B cell (primary cell): Measurements from ENCODE around the gene GRAMD2B. TPM values are rescaled to one million over a fixed set of nuclear protein-coding genes. Genes with fewer than 3 reads are reported as not detected.

ENCODE experiments used
- ATAC-seq: fragments of 200-7000 bp; cut with Tn5 transposase; one replicate; pipeline ENCODE4 v1.10.0; 2021; ENCODE audit warnings: low read depth, mild to moderate bottlenecking, moderate number of reproducible peaks, moderate library complexity
- CTCF ChIA-PET: fragments of 350-600 bp; sonication (Branson Sonifier 250); formaldehyde crosslinking; loops from one replicate; lab custom pipeline; 2021; ENCODE audit warnings: antibody characterized with exemption, inconsistent platforms; lab: Charles Lee
- POLR2A ChIA-PET: fragments of 350-600 bp; sonication (Branson Sonifier 250); formaldehyde crosslinking; loops from one replicate; lab custom pipeline; 2021; ENCODE audit warnings: antibody characterized with exemption; lab: Charles Lee
- DNase-seq: peaks from one replicate; pipeline ENCODE4 v3.0.0; 2013
- H2AFZ ChIP-seq: 2 replicates; pipeline ENCODE4 v1.6.1; 2012; ENCODE audit warnings: mild to moderate bottlenecking, low read depth, low read length; ENCODE audit not compliant: insufficient read depth, poor library complexity, severe bottlenecking
- H3K27ac ChIP-seq, 2 donors: 1 replicate in 1 of 2; 2 replicates in 1 of 2; pipeline ENCODE4 v1.5.1; 2012 to 2013; ENCODE audit warnings: low read length in 2 of 2, mild to moderate bottlenecking in 2 of 2, moderate library complexity in 1 of 2
- H3K27me3 ChIP-seq, 4 experiments: fragments of 200-600 bp in 1 of 4; sonication (generic) in 1 of 4; replicated peaks in 1 of 4; 1 replicate in 2 of 4; 2 replicates in 2 of 4; pipeline versions ENCODE4 v1.6.1 to v1.7.0; 2013 to 2016; ENCODE audit warnings: low read length in 3 of 4, mild to moderate bottlenecking in 2 of 4, mixed read lengths in 1 of 4, moderate library complexity in 1 of 4; ENCODE audit not compliant: insufficient read depth in 4 of 4, control insufficient read depth in 3 of 4; ENCODE audit errors: control extremely low read depth in 1 of 4
- H3K36me3 ChIP-seq, 2 experiments: replicated peaks in 1 of 2; 1 replicate in 1 of 2; 2 replicates in 1 of 2; pipeline versions ENCODE4 v1.6.1 to v1.7.1; 2013; ENCODE audit warnings: low read length in 1 of 2; ENCODE audit not compliant: insufficient read depth in 2 of 2, control insufficient read depth in 1 of 2; ENCODE audit errors: control extremely low read depth in 1 of 2, extremely low read depth in 1 of 2
- H3K4me1 ChIP-seq, 2 donors: fragments of 200-600 bp in 1 of 2; sonication (generic) in 1 of 2; 1 replicate in 1 of 2; 2 replicates in 1 of 2; pipeline versions ENCODE4 v1.5.1 to v1.6.1; 2013 to 2017; ENCODE audit warnings: low read length in 2 of 2; ENCODE audit not compliant: control insufficient read depth in 2 of 2, insufficient read depth in 2 of 2
- H3K4me2 ChIP-seq: replicated peaks from 2 replicates; pipeline ENCODE3; 2012; ENCODE audit warnings: mild to moderate bottlenecking, low read depth, low read length; ENCODE audit not compliant: poor library complexity, severe bottlenecking
- H3K4me3 ChIP-seq, 5 experiments: fragments of 200-600 bp in 1 of 5; sonication (generic) in 1 of 5; 1 replicate in 3 of 5; 2 replicates in 2 of 5; pipeline versions ENCODE4 v1.5.1 to v1.7.0; 2011 to 2016; ENCODE audit warnings: low read length in 4 of 5, mild to moderate bottlenecking in 4 of 5, low read depth in 2 of 5, control low read depth in 1 of 5, moderate library complexity in 1 of 5; ENCODE audit not compliant: insufficient read depth in 1 of 5; ENCODE audit errors: control extremely low read depth in 1 of 5, extremely low read depth in 1 of 5
- H3K79me2 ChIP-seq: fragments of 200-600 bp; sonication (generic); one replicate; pipeline ENCODE4 v1.6.0; 2016; ENCODE audit warnings: low read length; ENCODE audit not compliant: control insufficient read depth, insufficient read depth
- H3K9ac ChIP-seq: fragments of 200-600 bp; sonication (generic); 2 replicates; pipeline ENCODE4 v1.6.1; 2017; ENCODE audit warnings: mild to moderate bottlenecking, low read length, moderate library complexity
- H3K9me3 ChIP-seq, 3 donors: one replicate each; pipeline versions ENCODE4 v1.6.1 to v1.7.1; 2013; ENCODE audit warnings: low read length in 2 of 3; ENCODE audit not compliant: control insufficient read depth in 2 of 3, insufficient read depth in 1 of 3; ENCODE audit errors: control extremely low read depth in 1 of 3
- H4K20me1 ChIP-seq: 2 replicates; pipeline ENCODE4 v1.6.0; 2012; ENCODE audit warnings: mild to moderate bottlenecking, low read length; ENCODE audit not compliant: insufficient read depth, control insufficient read depth, poor library complexity, severe bottlenecking
- H3K27ac Mint-ChIP-seq: one replicate; pipeline ENCODE4 v1.8.0; 2021; ENCODE audit warnings: mixed read lengths
- H3K27me3 Mint-ChIP-seq: one replicate; pipeline ENCODE4 v1.8.0; 2021; ENCODE audit warnings: mixed read lengths
- H3K4me1 Mint-ChIP-seq: one replicate; pipeline ENCODE4 v1.8.0; 2021; ENCODE audit warnings: mixed read lengths
- H3K4me3 Mint-ChIP-seq: one replicate; pipeline ENCODE4 v1.8.0; 2021; ENCODE audit warnings: mixed read lengths
- H3K9me3 Mint-ChIP-seq: one replicate; pipeline ENCODE4 v1.8.0; 2022; ENCODE audit warnings: mixed read lengths; ENCODE audit not compliant: insufficient read depth
- EZH2 ChIP-seq: IDR thresholded peaks from 2 replicates; pipeline ENCODE4 v1.6.1; 2012; ENCODE audit warnings: borderline replicate concordance, low read depth, mild to moderate bottlenecking, moderate library complexity, low read length; ENCODE audit not compliant: insufficient read depth, poor library complexity, severe bottlenecking
- whole genome bisulfite sequencing: methylation state at CpG from one replicate; pipeline ENCODE4 v1.1.5; 2013; ENCODE audit warnings: missing lambda C conversion rate; ENCODE audit not compliant: insufficient coverage; 5-methylcytosine and 5-hydroxymethylcytosine counted together
- intact Hi-C: fragments of 100-400 bp; cut with micrococcal nuclease; formaldehyde crosslinking; loops from one replicate; pipeline ENCODE4 v1.10.0; 2022
- polyA plus RNA-seq: library from polyadenylated mRNA; depleted of rRNA; stranded (reverse); fragments of >200 nt; gene quantifications from 2 replicates; pipeline ENCODE4 v1.2.3, GENCODE V29; 2012
- total RNA-seq, 2 donors: library from RNA; stranded (reverse); fragments of 120-200 nt in 1 of 2; gene quantifications; 1 replicate in 1 of 2; 2 replicates in 1 of 2; pipeline versions ENCODE4 v1.2.3 to v1.2.4, GENCODE V29; 2013 to 2022
- TF ChIP-seq, protein P1 (sequence below): fragments of 200-600 bp; IDR thresholded peaks from one replicate; pipeline ENCODE4 v1.8.0; 2022; ENCODE audit warnings: antibody characterized with exemption, mild to moderate bottlenecking

Gene GRAMD2B
- total and polyA plus RNA-seq, 2 donors (not counting 1 experiment from before 2014, with no cell fraction given) = 0.86 to 3.6 TPM

DNA sequence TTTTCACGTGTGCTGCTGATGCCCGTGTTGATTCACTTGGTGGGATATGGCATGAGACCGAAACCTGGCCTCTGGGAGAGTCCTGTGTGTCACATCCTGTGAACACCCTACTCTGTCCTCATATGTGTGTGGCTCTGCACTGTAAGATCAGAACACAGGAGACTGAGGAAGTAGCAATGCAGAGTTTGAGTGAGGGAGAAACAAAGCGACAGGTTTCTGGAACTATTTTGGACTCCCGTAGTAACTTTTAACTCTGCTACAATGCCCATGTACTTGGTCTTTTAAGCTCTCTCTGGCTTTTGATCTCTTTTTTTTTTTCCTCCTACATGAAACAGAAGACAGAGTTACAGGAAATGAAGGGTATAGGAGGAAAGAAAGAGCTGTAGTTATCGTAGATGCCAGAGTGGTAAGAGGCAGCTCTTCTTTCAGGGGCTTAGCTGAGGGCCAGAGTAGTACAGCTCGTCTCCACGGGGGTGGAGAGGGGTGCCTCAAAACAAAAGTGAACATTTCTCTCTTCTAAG is 26.6 kb downstream of the GRAMD2B start:
- Histone ChIP-seq H3K9ac (peak overlapping the region; percentile 59), H3K9me3 (no peaks in the 10 kb centered on the region), H4K20me1 (no peaks in the 10 kb centered on the region), H3K4me2 (peak overlapping the region; percentile 61), H3K4me3 (peak overlapping the region in 2 of 5 experiments; percentile 12 to 28), H3K4me1 (peaks cover 5 to 7% of the 10 kb centered on the region in 2 donors), H3K27me3 (no peaks in the 10 kb centered on the region), H3K27ac (peak overlapping the region in 1 of 2 donors; percentile 67), H2AFZ (peak overlapping the region; percentile 76), H3K36me3 (no peaks in the 10 kb centered on the region), H3K79me2 (no peaks in the 10 kb centered on the region)
- 40% methylated on average over 5 of the region's 8 CpGs for whole genome bisulfite sequencing
- H3K27ac Mint-ChIP-seq = peak overlapping the region; percentile 42
- TF ChIP-seq EZH2 = no peak
- TF ChIP-seq, protein P1, sequence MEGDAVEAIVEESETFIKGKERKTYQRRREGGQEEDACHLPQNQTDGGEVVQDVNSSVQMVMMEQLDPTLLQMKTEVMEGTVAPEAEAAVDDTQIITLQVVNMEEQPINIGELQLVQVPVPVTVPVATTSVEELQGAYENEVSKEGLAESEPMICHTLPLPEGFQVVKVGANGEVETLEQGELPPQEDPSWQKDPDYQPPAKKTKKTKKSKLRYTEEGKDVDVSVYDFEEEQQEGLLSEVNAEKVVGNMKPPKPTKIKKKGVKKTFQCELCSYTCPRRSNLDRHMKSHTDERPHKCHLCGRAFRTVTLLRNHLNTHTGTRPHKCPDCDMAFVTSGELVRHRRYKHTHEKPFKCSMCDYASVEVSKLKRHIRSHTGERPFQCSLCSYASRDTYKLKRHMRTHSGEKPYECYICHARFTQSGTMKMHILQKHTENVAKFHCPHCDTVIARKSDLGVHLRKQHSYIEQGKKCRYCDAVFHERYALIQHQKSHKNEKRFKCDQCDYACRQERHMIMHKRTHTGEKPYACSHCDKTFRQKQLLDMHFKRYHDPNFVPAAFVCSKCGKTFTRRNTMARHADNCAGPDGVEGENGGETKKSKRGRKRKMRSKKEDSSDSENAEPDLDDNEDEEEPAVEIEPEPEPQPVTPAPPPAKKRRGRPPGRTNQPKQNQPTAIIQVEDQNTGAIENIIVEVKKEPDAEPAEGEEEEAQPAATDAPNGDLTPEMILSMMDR = no peak
- DNase-seq (peak; percentile 28), ATAC-seq (peak; percentile 43)
- no peaks in the 10 kb centered on the region for H3K27me3 Mint-ChIP-seq
- POLR2A ChIA-PET = no interaction called here
- H3K4me1 Mint-ChIP-seq = peaks cover 12% of the 10 kb centered on the region
- H3K9me3 Mint-ChIP-seq = no peaks in the 10 kb centered on the region
- intact Hi-C loops = no loop called here
- H3K4me3 Mint-ChIP-seq = peak overlapping the region; percentile 79
- CTCF ChIA-PET = no interaction called here

DNA sequence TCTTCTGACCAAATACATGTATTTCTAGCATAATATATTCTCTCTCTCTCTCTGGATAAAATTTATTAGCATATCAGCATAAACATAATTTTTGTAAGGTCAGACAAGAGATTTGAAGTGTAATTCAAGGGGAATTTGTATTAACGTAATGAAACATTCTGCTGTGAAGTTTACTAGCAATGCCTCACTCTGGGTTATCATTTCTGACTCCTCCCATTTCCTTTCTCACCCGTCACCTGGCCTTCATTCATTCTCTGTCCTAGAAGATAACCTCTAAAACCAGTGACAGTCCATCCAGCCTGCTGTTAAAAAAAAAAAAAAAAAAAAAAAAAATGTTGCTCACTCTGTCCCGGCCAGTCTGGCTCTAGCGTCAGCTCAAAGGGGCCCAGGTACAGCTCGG is 27.1 kb downstream of the GRAMD2B start:
- H3K4me1 ChIP-seq = peaks cover 5 to 7% of the 10 kb centered on the region in 2 donors
- peak overlapping the region in 1 of 2 donors; percentile 67 for H3K27ac ChIP-seq
- WGBS = 100% methylated on average over 3 of the region's 5 CpGs
- H3K79me2 ChIP-seq = no peaks in the 10 kb centered on the region
- intact Hi-C loops = no loop called here
- peaks cover 12% of the 10 kb centered on the region for H3K4me1 Mint-ChIP-seq
- H3K4me2 ChIP-seq = peak overlapping the region; percentile 61
- no peaks in the 10 kb centered on the region for H3K9me3 Mint-ChIP-seq
- ChIA-PET POLR2A (no interaction called here), CTCF (no interaction called here)
- no peak overlapping the region for H3K27ac Mint-ChIP-seq
- ATAC-seq (no peak), DNase-seq (peak; percentile 4)
- H3K4me3 ChIP-seq = peak overlapping the region in 2 of 5 experiments; percentile 12 to 28
- H4K20me1 ChIP-seq = no peaks in the 10 kb centered on the region
- H3K4me3 Mint-ChIP-seq = peak overlapping the region; percentile 79
- no peaks in the 10 kb centered on the region for H3K9me3 ChIP-seq
- H3K9ac ChIP-seq = peak overlapping the region; percentile 59
- no peaks in the 10 kb centered on the region for H3K27me3 ChIP-seq
- no peaks in the 10 kb centered on the region for H3K36me3 ChIP-seq
- H3K27me3 Mint-ChIP-seq = no peaks in the 10 kb centered on the region
- TF ChIP-seq EZH2 = no peak
- TF ChIP-seq, protein P1 = no peak
- H2AFZ ChIP-seq = peak overlapping the region; percentile 76
